ENCODE results near the gene AMBN.

Gene AMBN

GRCh38 chr4:70613306-70614183 is 21.5 kb downstream of the AMBN start:
- TF ChIP-seq CREB1 (IDR thresholded peaks at IDR 0.05; ENCODE audit: low read depth) (no peak), REST (IDR thresholded peaks at IDR 0.05; ENCODE audit: low read depth) (no peak), MAX (IDR thresholded peaks at IDR 0.05) (no peak), TCF12 (IDR thresholded peaks at IDR 0.05; ENCODE audit: low read depth) (no peak), USF1 (IDR thresholded peaks at IDR 0.05) (no peak), EGR1 (IDR thresholded peaks at IDR 0.05) (no peak), RAD21 (IDR thresholded peaks at IDR 0.05; ENCODE audit: low read depth) (no peak), TAF1 (IDR thresholded peaks at IDR 0.05; ENCODE audit: low read depth) (no peak), EP300 (IDR thresholded peaks at IDR 0.05; ENCODE audit: borderline replicate concordance) (no peak), ZBTB7A (IDR thresholded peaks at IDR 0.05; ENCODE audit: low read depth) (no peak), CEBPB (IDR thresholded peaks at IDR 0.05) (no peak), FOXM1 (IDR thresholded peaks at IDR 0.05; ENCODE audit: borderline replicate concordance, low read depth) (no peak), NFIC (IDR thresholded peaks at IDR 0.05) (no peak), YY1 (IDR thresholded peaks at IDR 0.05; ENCODE audit: low read depth) (no peak)

GRCh38 chr4:70614184-70614555 is 22.1 kb downstream of the AMBN start:
- no peak for TF ChIP-seq CREB1 (IDR thresholded peaks at IDR 0.05; ENCODE audit: low read depth)
- TF ChIP-seq EGR1 (IDR thresholded peaks at IDR 0.05), result no peak
- no peak for TF ChIP-seq YY1 (IDR thresholded peaks at IDR 0.05; ENCODE audit: low read depth)
- TF ChIP-seq TCF12 (IDR thresholded peaks at IDR 0.05; ENCODE audit: low read depth), result no peak
- TF ChIP-seq TAF1 (IDR thresholded peaks at IDR 0.05; ENCODE audit: low read depth), result no peak
- no peak for TF ChIP-seq REST (IDR thresholded peaks at IDR 0.05; ENCODE audit: low read depth)
- no peak for TF ChIP-seq TEAD4 (IDR thresholded peaks at IDR 0.05)
- no peak for TF ChIP-seq ZBTB7A (IDR thresholded peaks at IDR 0.05; ENCODE audit: low read depth)

GRCh38 chr4:70619288-70619687 is 27.2 kb downstream of the AMBN start:
- TF ChIP-seq ZBTB7A (IDR thresholded peaks at IDR 0.05; ENCODE audit: low read depth) (no peak), EP300 (IDR thresholded peaks at IDR 0.05; ENCODE audit: borderline replicate concordance) (no peak), RAD21 (IDR thresholded peaks at IDR 0.05; ENCODE audit: low read depth) (no peak), FOXM1 (IDR thresholded peaks at IDR 0.05; ENCODE audit: borderline replicate concordance, low read depth) (no peak), REST (IDR thresholded peaks at IDR 0.05; ENCODE audit: low read depth) (no peak), CEBPB (IDR thresholded peaks at IDR 0.05) (no peak), YY1 (IDR thresholded peaks at IDR 0.05; ENCODE audit: low read depth) (no peak), CREB1 (IDR thresholded peaks at IDR 0.05; ENCODE audit: low read depth) (no peak)

GRCh38 chr4:70619778-70620177 is 27.7 kb downstream of the AMBN start:
- TF ChIP-seq MAX (IDR thresholded peaks at IDR 0.05) (no peak), CEBPB (IDR thresholded peaks at IDR 0.05) (no peak), NFIC (IDR thresholded peaks at IDR 0.05) (no peak), YY1 (IDR thresholded peaks at IDR 0.05; ENCODE audit: low read depth) (no peak), EGR1 (IDR thresholded peaks at IDR 0.05) (no peak), ZBTB7A (IDR thresholded peaks at IDR 0.05; ENCODE audit: low read depth) (no peak), USF1 (IDR thresholded peaks at IDR 0.05) (no peak)

All from Ishikawa (cell line).